ENCODE measurements around the gene APOF.

DNA sequence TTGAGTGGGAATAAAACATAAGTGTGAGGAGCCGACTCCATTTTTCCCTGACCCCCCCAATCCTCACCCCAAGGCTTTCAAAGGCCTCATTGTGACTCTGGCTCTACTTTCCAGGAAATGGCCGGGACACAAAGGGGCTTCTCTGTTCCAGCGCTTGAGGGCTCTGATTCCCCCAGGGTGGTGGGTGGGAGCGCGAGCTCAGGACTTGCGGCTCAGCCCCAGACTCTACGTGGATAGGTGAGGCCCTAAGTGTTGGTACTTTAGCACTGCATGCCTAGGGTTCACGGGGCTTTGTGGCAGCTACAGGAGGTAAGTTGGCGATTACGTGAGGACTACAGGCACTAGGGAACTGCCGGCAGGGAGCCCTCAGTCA is 47.4 kb downstream of the APOF start:
- TF ChIP-seq, protein P1, sequence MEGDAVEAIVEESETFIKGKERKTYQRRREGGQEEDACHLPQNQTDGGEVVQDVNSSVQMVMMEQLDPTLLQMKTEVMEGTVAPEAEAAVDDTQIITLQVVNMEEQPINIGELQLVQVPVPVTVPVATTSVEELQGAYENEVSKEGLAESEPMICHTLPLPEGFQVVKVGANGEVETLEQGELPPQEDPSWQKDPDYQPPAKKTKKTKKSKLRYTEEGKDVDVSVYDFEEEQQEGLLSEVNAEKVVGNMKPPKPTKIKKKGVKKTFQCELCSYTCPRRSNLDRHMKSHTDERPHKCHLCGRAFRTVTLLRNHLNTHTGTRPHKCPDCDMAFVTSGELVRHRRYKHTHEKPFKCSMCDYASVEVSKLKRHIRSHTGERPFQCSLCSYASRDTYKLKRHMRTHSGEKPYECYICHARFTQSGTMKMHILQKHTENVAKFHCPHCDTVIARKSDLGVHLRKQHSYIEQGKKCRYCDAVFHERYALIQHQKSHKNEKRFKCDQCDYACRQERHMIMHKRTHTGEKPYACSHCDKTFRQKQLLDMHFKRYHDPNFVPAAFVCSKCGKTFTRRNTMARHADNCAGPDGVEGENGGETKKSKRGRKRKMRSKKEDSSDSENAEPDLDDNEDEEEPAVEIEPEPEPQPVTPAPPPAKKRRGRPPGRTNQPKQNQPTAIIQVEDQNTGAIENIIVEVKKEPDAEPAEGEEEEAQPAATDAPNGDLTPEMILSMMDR (IDR thresholded peaks at IDR 0.05): no peak
- TF ChIP-seq POLR2A (IDR thresholded peaks at IDR 0.05): no peak

All from right lobe of liver (tissue), 4 donors.